DOHH2 (cell line): ENCODE measurements around the gene PFKL.

Experiments
- H3F3A ChIP-seq: fragments of 200-600 bp; sonication (generic), shearing (Covaris generic); 2 replicates; pipeline ENCODE4 v1.6.0; 2016; ENCODE audit warnings: antibody characterized with exemption, mild to moderate bottlenecking; ENCODE audit not compliant: control insufficient read depth, insufficient read depth
- H3K27ac ChIP-seq: fragments of 200-600 bp; sonication (generic); 2 replicates; pipeline ENCODE4 v1.5.1; 2014; ENCODE audit warnings: low read depth, mild to moderate bottlenecking, low read length, moderate library complexity
- H3K27me3 ChIP-seq: fragments of 200-600 bp; sonication (generic); 2 replicates; pipeline ENCODE4 v1.6.1; 2014; ENCODE audit warnings: mild to moderate bottlenecking, low read length, mixed read lengths; ENCODE audit not compliant: control insufficient read depth
- H3K36me3 ChIP-seq: fragments of 200-600 bp; sonication (generic); 2 replicates; pipeline ENCODE4 v1.6.1; 2014; ENCODE audit warnings: mild to moderate bottlenecking, low read length, moderate library complexity, mixed read lengths; ENCODE audit not compliant: control insufficient read depth
- H3K4me1 ChIP-seq: fragments of 200-600 bp; sonication (generic); 2 replicates; pipeline ENCODE4 v1.6.1; 2014; ENCODE audit warnings: mild to moderate bottlenecking, low read length, mixed read lengths; ENCODE audit not compliant: control insufficient read depth
- H3K4me2 ChIP-seq: fragments of 200-600 bp; sonication (generic); 2 replicates; pipeline ENCODE4 v1.6.0; 2014; ENCODE audit warnings: mild to moderate bottlenecking, low read length, moderate library complexity
- H3K4me3 ChIP-seq: fragments of 200-600 bp; sonication (generic); 2 replicates; pipeline ENCODE4 v1.5.1; 2014; ENCODE audit warnings: mild to moderate bottlenecking, low read length, mixed read lengths
- H3K79me2 ChIP-seq: fragments of 200-600 bp; sonication (generic); 2 replicates; pipeline ENCODE4 v1.6.1; 2014; ENCODE audit warnings: mild to moderate bottlenecking, low read length, mixed read lengths; ENCODE audit not compliant: control insufficient read depth
- H3K9me2 ChIP-seq: fragments of 200-600 bp; sonication (generic); replicated peaks from 2 replicates; pipeline ENCODE4 v1.6.1; 2014; ENCODE audit warnings: mild to moderate bottlenecking, low read length, mixed read lengths; ENCODE audit not compliant: control insufficient read depth
- H3K9me3 ChIP-seq: fragments of 200-600 bp; sonication (generic); 2 replicates; pipeline ENCODE4 v1.6.1; 2014; ENCODE audit warnings: antibody characterized with exemption, low read length, mixed read lengths; ENCODE audit not compliant: control insufficient read depth, insufficient read depth
- H4K20me1 ChIP-seq: fragments of 200-600 bp; sonication (generic); 2 replicates; pipeline ENCODE4 v1.6.0; 2014; ENCODE audit warnings: low read depth, mild to moderate bottlenecking, antibody characterized with exemption, low read length, moderate library complexity; ENCODE audit not compliant: control insufficient read depth, insufficient read depth
- CTCF ChIP-seq: fragments of 200-600 bp; sonication (generic); IDR thresholded peaks from one replicate; pipeline ENCODE4 v1.5.1; 2014; ENCODE audit warnings: antibody characterized with exemption, mild to moderate bottlenecking, low read depth, low read length; ENCODE audit not compliant: poor library complexity, severe bottlenecking
- EZH2phosphoT487 ChIP-seq: fragments of 200-600 bp; sonication (generic); IDR thresholded peaks from 2 replicates; pipeline ENCODE4 v1.6.1; 2017; ENCODE audit warnings: borderline replicate concordance, mild to moderate bottlenecking, antibody characterized with exemption, low read length, moderate library complexity, mixed read lengths

Gene PFKL

GRCh38 chr21:44333509-44334328, 33.9 kb downstream of the PFKL start:
- Histone ChIP-seq H4K20me1 (peaks cover 4% of the 10 kb centered on the region; the same call in 1 of the 2 replicates), H3K4me3 (no peak overlapping the region), H3K27me3 (no peaks in the 10 kb centered on the region), H3K79me2 (no peaks in the 10 kb centered on the region), H3F3A (peaks cover 16% of the 10 kb centered on the region), H3K36me3 (peaks cover 4% of the 10 kb centered on the region; the same call in 1 of the 2 replicates), H3K9me2 (no peaks in the 10 kb centered on the region), H3K27ac (no peak overlapping the region), H3K4me1 (peaks cover 10% of the 10 kb centered on the region), H3K9me3 (no peaks in the 10 kb centered on the region), H3K4me2 (no peak overlapping the region)
- no peak for TF ChIP-seq CTCF
- no peak for TF ChIP-seq EZH2phosphoT487

DNA sequence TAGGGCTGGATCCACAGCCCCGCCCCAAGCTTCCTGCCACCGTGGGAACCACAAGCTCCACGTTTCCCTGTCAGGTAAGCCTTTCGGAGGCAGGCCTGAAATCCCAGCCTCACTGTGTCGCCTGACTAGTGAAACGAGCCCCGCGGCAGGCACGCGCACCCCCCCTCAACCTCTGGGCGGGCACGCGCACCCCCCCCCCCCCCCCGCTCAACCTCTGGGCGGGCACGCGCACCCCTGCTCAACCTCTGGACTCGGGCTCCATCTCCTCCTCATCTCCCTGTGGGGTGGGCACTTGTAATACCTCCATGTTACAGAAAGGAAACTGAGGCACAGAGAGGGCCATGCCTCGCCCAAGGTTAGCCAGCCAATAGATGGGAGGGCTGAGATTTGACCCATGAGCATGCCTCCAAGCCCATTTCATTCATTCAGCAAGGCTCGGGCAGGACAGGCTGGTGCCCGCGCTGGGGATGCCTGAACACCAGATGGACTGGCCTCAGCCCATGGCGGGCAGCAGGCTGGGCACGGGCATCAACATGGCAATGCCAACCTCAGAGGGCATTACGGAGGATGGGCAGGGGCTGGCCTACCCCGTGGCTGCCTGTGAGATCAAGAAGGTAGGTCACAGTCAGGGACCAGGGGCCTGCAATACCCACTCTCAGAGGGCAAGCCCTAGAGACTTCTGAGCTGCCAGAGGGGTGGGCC, 34.6 kb downstream of the PFKL start:
- Histone ChIP-seq H4K20me1 (no peaks in the 10 kb centered on the region), H3K4me1 (peaks cover 10% of the 10 kb centered on the region), H3K4me2 (no peak overlapping the region), H3K9me3 (no peaks in the 10 kb centered on the region), H3K27me3 (no peaks in the 10 kb centered on the region), H3K27ac (no peak overlapping the region), H3K36me3 (peaks cover 4% of the 10 kb centered on the region; the same call in 1 of the 2 replicates), H3F3A (peaks cover 14% of the 10 kb centered on the region), H3K79me2 (no peaks in the 10 kb centered on the region), H3K4me3 (no peak overlapping the region), H3K9me2 (no peaks in the 10 kb centered on the region)
- TF ChIP-seq EZH2phosphoT487 (no peak), CTCF (no peak)

- Histone ChIP-seq H3K4me3 (no peak overlapping the region), H3K79me2 (no peaks in the 10 kb centered on the region), H3K27ac (no peak overlapping the region), H3K4me2 (no peak overlapping the region), H3K4me1 (peaks cover 19% of the 10 kb centered on the region), H3K9me3 (no peaks in the 10 kb centered on the region), H3F3A (peaks cover 17% of the 10 kb centered on the region), H3K27me3 (no peaks in the 10 kb centered on the region), H4K20me1 (no peaks in the 10 kb centered on the region), H3K36me3 (peaks cover 4% of the 10 kb centered on the region; the same call in 1 of the 2 replicates), H3K9me2 (no peaks in the 10 kb centered on the region)
- no peak for TF ChIP-seq CTCF
- no peak for TF ChIP-seq EZH2phosphoT487
These were observed 35.6 kb downstream of the PFKL start for GRCh38 chr21:44335266-44336059.
